A549 (cell line): ENCODE data around the gene FAM114A2. TPM values are rescaled to one million over a fixed set of nuclear protein-coding genes. Genes with fewer than 3 reads are reported as not detected.
"Not testable (repeated sequence)": the region's sequence is repeated elsewhere in the genome, so short reads cannot be mapped to it uniquely, and the experiment has no call there.

Experiments
- ATAC-seq, 2 experiments: fragments of 200-7000 bp in 1 of 2; fragments of >200 bp in 1 of 2; cut with Nextera tagmentation in 1 of 2; cut with Tn5 transposase in 1 of 2; 3 replicates each; pipeline versions ENCODE4 v1.8.0 to v1.9.1; 2018 to 2020; ENCODE audit warnings: mild to moderate bottlenecking in 1 of 2, moderate library complexity in 1 of 2
- CTCF ChIA-PET: fragments of 300-600 bp; sonication (Branson Sonifier 250); formaldehyde crosslinking; extraction: SDS; loops from one replicate; lab custom pipeline; 2021; ENCODE audit warnings: antibody characterized with exemption, inconsistent platforms; lab: Yijun Ruan, JAX
- POLR2A ChIA-PET: fragments of 350-600 bp; formaldehyde crosslinking; extraction: SDS; loops from one replicate; lab custom pipeline; 2021; ENCODE audit warnings: antibody characterized with exemption, inconsistent platforms; lab: Yijun Ruan, JAX
- DNase-seq, 2 experiments: peaks; one replicate each; pipeline versions ENCODE4 v3.0.0 to v3.0.0-alpha.2; 2011 to 2016; ENCODE audit warnings: low read depth in 1 of 2, low spot score in 1 of 2
- FAIRE-seq: peaks from 2 replicates; lab custom pipeline; 2011; peaks lifted over from hg19 to GRCh38; lab: Jason Lieb, UNC
- H3K27ac ChIP-seq, 2 experiments: fragments of >200 bp; sonication (Bioruptor Twin); formaldehyde crosslinking; 3 replicates each; pipeline ENCODE4 v1.5.1; 2016 to 2017
- H3K4me1 ChIP-seq: fragments of >200 bp; sonication (Bioruptor Twin); formaldehyde crosslinking; 3 replicates; pipeline ENCODE4 v1.6.1; 2016
- H3K4me2 ChIP-seq: fragments of >200 bp; sonication (Bioruptor Twin); formaldehyde crosslinking; 3 replicates; pipeline ENCODE4 v1.6.1; 2016
- H3K4me3 ChIP-seq: fragments of >200 bp; sonication (Bioruptor Twin); formaldehyde crosslinking; 3 replicates; pipeline ENCODE4 v1.5.1; 2016
- H3K9me3 ChIP-seq: fragments of >200 bp; sonication (Bioruptor Twin); formaldehyde crosslinking; 3 replicates; pipeline ENCODE4 v1.6.1; 2016
- BHLHE40 ChIP-seq: IDR thresholded peaks from 2 replicates; pipeline ENCODE4 v1.6.1; 2012; ENCODE audit warnings: low read depth, low read length, inconsistent platforms
- CEBPB ChIP-seq, 2 experiments: fragments of >200 bp in 1 of 2; sonication (Bioruptor Twin) in 1 of 2; formaldehyde crosslinking in 1 of 2; IDR thresholded peaks; 2 replicates each; pipeline ENCODE4 v1.6.1; 2012 to 2016
- ESRRA ChIP-seq: fragments of 150-350 bp; IDR thresholded peaks from 2 replicates; pipeline ENCODE4 v1.6.1; 2014; ENCODE audit warnings: mild to moderate bottlenecking, low read length, borderline replicate concordance
- FOSB ChIP-seq: fragments of 250-450 bp; sonication (Bioruptor Pico); IDR thresholded peaks from 2 replicates; pipeline ENCODE4 v1.5.0; 2020; ENCODE audit warnings: mild to moderate bottlenecking, moderate library complexity
- FOXS1 ChIP-seq: fragments of 250-450 bp; sonication (Bioruptor Pico); IDR thresholded peaks from 2 replicates; pipeline ENCODE4 v1.5.0; 2020; ENCODE audit warnings: mild to moderate bottlenecking, moderate library complexity
- HOXB13 ChIP-seq: fragments of 250-450 bp; sonication (Bioruptor Pico); IDR thresholded peaks from 2 replicates; pipeline ENCODE4 v1.5.0; 2020; ENCODE audit warnings: low read depth, mild to moderate bottlenecking, moderate library complexity
- JUN ChIP-seq, 2 experiments: fragments of >200 bp; sonication (Bioruptor Twin); formaldehyde crosslinking; IDR thresholded peaks; 2 replicates in 1 of 2; 3 replicates in 1 of 2; pipeline ENCODE4 v1.6.1; 2016 to 2017
- JUNB ChIP-seq: fragments of >200 bp; sonication (Bioruptor Twin); formaldehyde crosslinking; IDR thresholded peaks from 2 replicates; pipeline ENCODE4 v1.6.1; 2016
- KDM5A ChIP-seq: fragments of 200-600 bp; sonication (generic); IDR thresholded peaks from 2 replicates; pipeline ENCODE4 v1.6.1; 2016; ENCODE audit warnings: antibody characterized with exemption, mild to moderate bottlenecking
- NPAS2 ChIP-seq: fragments of 250-450 bp; sonication (Bioruptor Pico); IDR thresholded peaks from 2 replicates; pipeline ENCODE4 v1.8.0; 2022; ENCODE audit warnings: mild to moderate bottlenecking, moderate library complexity, borderline replicate concordance
- POLR2A ChIP-seq: IDR thresholded peaks from 2 replicates; pipeline ENCODE4 v1.6.1; 2012; ENCODE audit warnings: mild to moderate bottlenecking, low read length
- RAD21 ChIP-seq, 2 experiments: fragments of >200 bp in 1 of 2; sonication (Bioruptor Twin) in 1 of 2; formaldehyde crosslinking in 1 of 2; IDR thresholded peaks in 1 of 2; conservative IDR thresholded peaks in 1 of 2; 2 replicates in 1 of 2; 3 replicates in 1 of 2; pipeline ENCODE4 v1.6.1; 2012 to 2018; ENCODE audit warnings: inconsistent platforms in 1 of 2
- RARB ChIP-seq: fragments of 250-450 bp; sonication (Bioruptor Pico); IDR thresholded peaks from 2 replicates; pipeline ENCODE4 v1.8.0; 2021; ENCODE audit warnings: mild to moderate bottlenecking, moderate library complexity
- RFX5 ChIP-seq: fragments of 450-650 bp; IDR thresholded peaks from 2 replicates; pipeline ENCODE4 v1.7.1; 2014; ENCODE audit warnings: antibody characterized with exemption, mild to moderate bottlenecking, moderate library complexity
- RNF2 ChIP-seq: fragments of 200-600 bp; sonication (generic); IDR thresholded peaks from 2 replicates; pipeline ENCODE4 v1.6.1; 2016; ENCODE audit warnings: low read depth, mild to moderate bottlenecking, antibody characterized with exemption, moderate library complexity, borderline replicate concordance
- SREBF2 ChIP-seq: fragments of 450-650 bp; IDR thresholded peaks from 2 replicates; pipeline ENCODE4 v1.6.1; 2014; ENCODE audit warnings: mild to moderate bottlenecking, moderate library complexity
- ZSCAN20 ChIP-seq: fragments of 250-450 bp; sonication (Bioruptor Pico); IDR thresholded peaks from 2 replicates; pipeline ENCODE4 v1.8.0; 2022; ENCODE audit warnings: mild to moderate bottlenecking, moderate library complexity
- WGBS: methylation state at CpG from one replicate; pipeline ENCODE4 v1.1.6; 2017; ENCODE audit errors: missing lambda C conversion rate; 5-methylcytosine and 5-hydroxymethylcytosine counted together
- polyA plus RNA-seq, 4 experiments: library from polyadenylated mRNA; depleted of rRNA in 3 of 4; stranded (reverse); fragments of >200 nt; fragmentation: RNase III in 1 of 4; extraction: RNeasy Plus Mini Kit Qiagen cat#74134 plus additional on column Dnase treatment in 1 of 4; gene quantifications; 2 replicates in 3 of 4; 3 replicates in 1 of 4; pipeline ENCODE4 v1.2.3, GENCODE V29; 2011 to 2017
- TF ChIP-seq, protein P1 (sequence below): IDR thresholded peaks from 2 replicates; pipeline ENCODE4 v1.6.1; 2012
- TF ChIP-seq, protein P2 (sequence below): fragments of 250-450 bp; sonication (Bioruptor Pico); IDR thresholded peaks from 2 replicates; pipeline ENCODE4 v1.5.0; 2021; ENCODE audit warnings: mild to moderate bottlenecking, moderate library complexity, borderline replicate concordance
- TF ChIP-seq, protein P3 (sequence below): IDR thresholded peaks from 2 replicates; pipeline ENCODE4 v1.6.1; 2012; ENCODE audit warnings: low read depth, borderline replicate concordance

Gene FAM114A2
- polyA plus RNA-seq, 2 of the 4 experiments (the other 2 are of a cell fraction) = 14.6 to 21.3 TPM

DNA sequence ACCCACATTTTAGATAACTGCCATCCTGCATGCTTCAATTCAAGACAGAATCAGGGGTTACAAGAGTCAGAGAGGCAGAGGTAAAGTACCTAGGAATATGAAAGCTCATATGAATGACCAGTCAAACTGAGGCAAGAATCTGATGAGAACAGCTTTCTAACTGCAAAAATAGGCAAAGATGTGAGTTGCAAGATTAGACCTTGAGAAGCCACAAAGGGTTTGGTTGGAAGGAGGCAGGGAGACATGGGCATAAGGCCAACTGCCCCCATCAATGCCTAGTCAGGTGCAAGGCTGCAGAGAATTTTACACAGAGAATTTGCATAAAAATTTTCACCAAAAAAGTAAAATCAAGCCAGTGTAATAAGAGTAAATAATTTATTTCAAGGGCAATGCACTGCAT is 12.8 kb downstream of the FAM114A2 start:
- Histone ChIP-seq H3K9me3 (no peaks in the 10 kb centered on the region), H3K4me3 (no peak overlapping the region), H3K4me1 (no peaks in the 10 kb centered on the region), H3K4me2 (no peak overlapping the region), H3K27ac (no peak overlapping the region)
- ATAC-seq = no peak
- FAIRE-seq = no peak
- ChIA-PET CTCF (interaction anchor here (0.7 kb wide), 1 partner anchor 47 kb away, joined by 3 read pairs; no protein-coding TSS in a partner anchor), POLR2A (no interaction called here)
- no peak for DNase-seq
- TF ChIP-seq ESRRA = no peak
- TF ChIP-seq FOXS1 = no peak
- TF ChIP-seq NPAS2 (CRISPR knock-in tag) = no peak
- TF ChIP-seq RARB (CRISPR knock-in tag) = no peak
- TF ChIP-seq, protein P1, sequence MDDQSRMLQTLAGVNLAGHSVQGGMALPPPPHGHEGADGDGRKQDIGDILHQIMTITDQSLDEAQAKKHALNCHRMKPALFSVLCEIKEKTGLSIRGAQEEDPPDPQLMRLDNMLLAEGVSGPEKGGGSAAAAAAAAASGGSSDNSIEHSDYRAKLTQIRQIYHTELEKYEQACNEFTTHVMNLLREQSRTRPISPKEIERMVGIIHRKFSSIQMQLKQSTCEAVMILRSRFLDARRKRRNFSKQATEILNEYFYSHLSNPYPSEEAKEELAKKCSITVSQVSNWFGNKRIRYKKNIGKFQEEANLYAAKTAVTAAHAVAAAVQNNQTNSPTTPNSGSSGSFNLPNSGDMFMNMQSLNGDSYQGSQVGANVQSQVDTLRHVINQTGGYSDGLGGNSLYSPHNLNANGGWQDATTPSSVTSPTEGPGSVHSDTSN = no peak
- no peak for TF ChIP-seq JUNB
- no peak for TF ChIP-seq RFX5
- TF ChIP-seq BHLHE40 = no peak
- TF ChIP-seq JUN (IDR thresholded peaks at IDR 0.05) = no peak
- no peak for TF ChIP-seq RAD21 (conservative IDR thresholded peaks at IDR 0.05 in 1 of 2, IDR thresholded peaks at IDR 0.05 in 1 of 2)
- TF ChIP-seq, protein P2, sequence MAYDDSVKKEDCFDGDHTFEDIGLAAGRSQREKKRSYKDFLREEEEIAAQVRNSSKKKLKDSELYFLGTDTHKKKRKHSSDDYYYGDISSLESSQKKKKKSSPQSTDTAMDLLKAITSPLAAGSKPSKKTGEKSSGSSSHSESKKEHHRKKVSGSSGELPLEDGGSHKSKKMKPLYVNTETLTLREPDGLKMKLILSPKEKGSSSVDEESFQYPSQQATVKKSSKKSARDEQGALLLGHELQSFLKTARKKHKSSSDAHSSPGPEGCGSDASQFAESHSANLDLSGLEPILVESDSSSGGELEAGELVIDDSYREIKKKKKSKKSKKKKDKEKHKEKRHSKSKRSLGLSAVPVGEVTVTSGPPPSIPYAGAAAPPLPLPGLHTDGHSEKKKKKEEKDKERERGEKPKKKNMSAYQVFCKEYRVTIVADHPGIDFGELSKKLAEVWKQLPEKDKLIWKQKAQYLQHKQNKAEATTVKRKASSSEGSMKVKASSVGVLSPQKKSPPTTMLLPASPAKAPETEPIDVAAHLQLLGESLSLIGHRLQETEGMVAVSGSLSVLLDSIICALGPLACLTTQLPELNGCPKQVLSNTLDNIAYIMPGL (CRISPR knock-in tag) = no peak
- no peak for TF ChIP-seq RNF2

DNA sequence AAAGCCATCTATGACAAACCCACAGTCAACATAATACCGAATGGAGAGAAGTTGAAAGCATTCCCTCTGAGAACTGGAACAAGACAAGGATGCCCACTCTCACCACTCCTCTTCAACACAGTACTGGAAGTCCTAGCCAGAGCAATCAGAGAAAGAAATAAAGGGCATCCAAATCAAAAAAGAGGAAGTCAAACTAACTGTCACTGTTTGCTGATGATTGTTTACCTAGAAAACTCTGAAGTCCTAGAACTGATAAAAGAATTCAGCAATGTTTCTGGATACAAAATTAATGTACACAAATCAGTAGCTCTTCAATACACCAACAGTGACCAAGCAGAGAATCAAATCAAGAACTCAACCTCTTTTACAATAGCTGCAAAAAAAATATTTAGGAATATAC is 19.8 kb downstream of the FAM114A2 start:
- CTCF ChIA-PET, POLR2A ChIA-PET: not testable (repeated sequence)

DNA sequence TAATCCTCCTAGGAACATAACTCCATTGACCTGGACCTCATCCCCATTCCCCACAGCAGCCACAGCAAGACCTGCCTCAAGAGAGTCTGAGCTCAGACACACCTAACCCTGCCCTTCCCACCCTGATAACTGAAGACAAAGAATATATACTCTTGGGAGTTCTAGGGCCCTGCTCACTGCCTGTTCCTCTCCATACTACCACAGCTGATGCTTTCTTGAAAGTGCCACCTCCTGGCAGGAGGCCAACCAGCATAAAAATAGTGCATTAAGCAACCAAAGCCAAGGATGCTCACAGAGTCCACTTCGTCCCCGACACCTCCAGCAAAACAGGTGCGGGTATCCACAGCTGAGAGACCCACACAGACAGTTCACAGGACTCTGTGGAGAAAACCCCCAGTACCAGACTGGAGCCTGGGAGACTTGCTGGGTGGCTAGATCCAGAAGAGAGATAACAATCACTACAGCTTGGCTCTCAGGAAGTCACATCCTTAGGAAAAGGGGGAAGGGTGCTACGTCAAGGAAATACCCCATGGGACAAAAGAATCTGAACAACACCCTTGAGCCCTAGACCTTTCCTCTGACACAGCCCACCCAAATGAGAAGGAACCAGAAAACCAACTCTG is 23.5 kb downstream of the FAM114A2 start:
- H3K4me2 ChIP-seq = no peak overlapping the region
- H3K9me3 ChIP-seq = no peaks in the 10 kb centered on the region
- no peak overlapping the region for H3K4me3 ChIP-seq
- ATAC-seq (no peak), FAIRE-seq (no peak), DNase-seq (no peak)
- TF ChIP-seq ZSCAN20 (CRISPR knock-in tag) (no peak), KDM5A (no peak), CEBPB (IDR thresholded peaks at IDR 0.05) (no peak), HOXB13 (CRISPR knock-in tag) (no peak), POLR2A (no peak), FOSB (no peak), SREBF2 (no peak)
- TF ChIP-seq, protein P3, sequence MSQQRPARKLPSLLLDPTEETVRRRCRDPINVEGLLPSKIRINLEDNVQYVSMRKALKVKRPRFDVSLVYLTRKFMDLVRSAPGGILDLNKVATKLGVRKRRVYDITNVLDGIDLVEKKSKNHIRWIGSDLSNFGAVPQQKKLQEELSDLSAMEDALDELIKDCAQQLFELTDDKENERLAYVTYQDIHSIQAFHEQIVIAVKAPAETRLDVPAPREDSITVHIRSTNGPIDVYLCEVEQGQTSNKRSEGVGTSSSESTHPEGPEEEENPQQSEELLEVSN = no peak
- ChIA-PET POLR2A (no interaction called here), CTCF (interaction anchor here (1.4 kb wide), 1 partner anchor 41 kb away, joined by 4 read pairs; no protein-coding TSS in a partner anchor)
- WGBS = 86% methylated on average over 4 of the region's 4 CpGs
- H3K4me1 ChIP-seq = no peaks in the 10 kb centered on the region
- H3K27ac ChIP-seq = no peak overlapping the region

More for the DNA sequence above, 19.8 kb downstream of the FAM114A2 start:
- DNase-seq, ATAC-seq, H3K27ac ChIP-seq, H3K4me1 ChIP-seq, FAIRE-seq, H3K4me3 ChIP-seq, H3K9me3 ChIP-seq, H3K4me2 ChIP-seq: not testable (repeated sequence)
- WGBS = 91% methylated on average over 1 of the region's 1 CpG
